ENCODE measurements around the gene ZNF93. TPM values are rescaled to one million over a fixed set of nuclear protein-coding genes. Genes with fewer than 3 reads are reported as not detected.

The ZNF93 gene
- 2.0 and 16.3 TPM in 2 replicates for total RNA-seq

DNA sequence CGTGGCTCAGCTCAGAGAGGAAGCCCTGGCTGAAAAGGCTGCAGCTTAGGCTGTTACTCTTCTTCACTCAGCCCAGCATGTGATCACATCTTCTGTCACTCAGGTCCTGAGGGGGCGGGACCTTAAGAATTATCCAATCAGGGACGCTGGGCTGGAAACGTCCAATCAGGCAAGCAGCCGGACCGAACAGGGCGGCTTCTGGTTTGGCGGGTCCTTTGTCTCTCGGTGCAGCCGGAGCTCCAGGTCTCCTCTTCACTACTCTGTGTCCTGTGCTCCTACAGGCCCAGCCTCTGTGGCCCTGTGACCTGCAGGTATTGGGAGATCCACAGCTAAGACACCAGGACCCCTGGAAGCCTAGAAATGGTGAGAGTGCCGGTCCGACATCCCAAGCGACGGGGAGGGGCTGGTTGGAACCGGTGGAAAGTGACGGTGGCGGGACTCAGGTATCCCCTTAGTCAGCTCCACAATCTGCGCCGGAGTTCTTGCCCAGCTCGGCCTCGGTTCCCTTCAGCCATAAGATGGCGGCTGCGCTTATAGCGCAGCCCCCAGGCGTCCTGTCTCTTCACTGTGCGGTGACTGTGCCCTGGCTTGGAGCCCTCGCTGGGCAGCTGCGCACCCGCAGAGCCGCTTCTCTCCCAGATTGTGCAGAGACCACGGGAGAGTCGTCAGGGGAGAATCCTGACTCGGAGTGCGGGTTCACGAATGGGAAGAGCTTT lies at the start of gene ZNF93:
Gene ZNF93, plus strand, starts transcription at position 218 of the 716 bp plus-strand sequence. Its CDS starts 143 bp downstream, at position 361.

GRCh38 chr19:19865750-19866610 lies 34.8 kb upstream of the ZNF93 start, which contains the start of gene ZNF253:
ZNF253 (plus strand) TSS chr19:19865882; CDS start chr19:19865997, 115 bp downstream.

Other genes with a start within 250 kb of the ZNF93 start
- gene ATP13A1, start 237.3 kb upstream of the ZNF93 start, total RNA-seq: 70.5 and 94.9 TPM in 2 replicates
- gene ZNF101, start 232.1 kb upstream of the ZNF93 start, total RNA-seq: 2.8 and 9.3 TPM in 2 replicates
- 3.5 and 4.4 TPM in 2 replicates for gene ZNF14, start 167.8 kb upstream of the ZNF93 start, total RNA-seq
- gene ZNF506, start 79.2 kb upstream of the ZNF93 start, total RNA-seq: 6.6 and 7.4 TPM in 2 replicates
- 2.1 and 2.6 TPM in 2 replicates for gene ZNF253, start 35.1 kb upstream of the ZNF93 start, total RNA-seq
- gene ZNF682, start 138.6 kb downstream of the ZNF93 start, total RNA-seq: 0.86 and 1.5 TPM in 2 replicates
- 0.88 and 1.4 TPM in 2 replicates for gene ZNF90, start 177.1 kb downstream of the ZNF93 start, total RNA-seq